Omental fat pad (tissue), 4 donors: ENCODE data around the gene TREM2. TPM values are rescaled to one million over a fixed set of nuclear protein-coding genes. Genes with fewer than 3 reads are reported as not detected.

Experiments used
- ATAC-seq: fragments of 150-250 bp; one replicate; pipeline ENCODE4 v1.9.1; 2016; ENCODE audit warnings: mild to moderate bottlenecking, moderate library complexity; ENCODE audit not compliant: low FRiP score
- DNase-seq: peaks from one replicate; pipeline ENCODE4 v3.0.0-alpha.2; 2019; ENCODE audit warnings: low spot score
- CTCF ChIP-seq, 3 donors: fragments of 450-650 bp; IDR thresholded peaks; one replicate each; pipeline ENCODE4 v1.5.1; 2016 to 2017; ENCODE audit warnings: antibody characterized with exemption in 3 of 3, mild to moderate bottlenecking in 3 of 3, moderate library complexity in 2 of 3
- total RNA-seq, 4 donors: library from RNA; depleted of rRNA; stranded (reverse); fragments of >200 nt; gene quantifications; one replicate each; pipeline ENCODE4 v1.1.0, GENCODE V29; 2016

The TREM2 gene
- total RNA-seq, 4 donors from 2014 or later: 3.1 to 119 (median 6.8) TPM; not detected in 1

- ATAC-seq (no peak), DNase-seq (no peak)
- TF ChIP-seq CTCF (IDR thresholded peaks at IDR 0.05): no peak
These were observed 37.5 kb upstream of the TREM2 start for GRCh38 chr6:41200296-41200900.

GRCh38 chr6:41199552-41200246 is 36.8 kb upstream of the TREM2 start:
- ATAC-seq: no peak
- no peak for DNase-seq

GRCh38 chr6:41197234-41197633 is 34.3 kb upstream of the TREM2 start:
- no peak for ATAC-seq
- TF ChIP-seq CTCF (IDR thresholded peaks at IDR 0.05): no peak
- DNase-seq: no peak

More at GRCh38 chr6:41199552-41200246, 36.8 kb upstream of the TREM2 start:
- TF ChIP-seq CTCF (IDR thresholded peaks at IDR 0.05): no peak

GRCh38 chr6:41194386-41194785 is 31.5 kb upstream of the TREM2 start:
- no peak for TF ChIP-seq CTCF (IDR thresholded peaks at IDR 0.05)
- DNase-seq: no peak
- no peak for ATAC-seq

GRCh38 chr6:41193884-41194283 is 31.0 kb upstream of the TREM2 start:
- DNase-seq (no peak), ATAC-seq (no peak)

GRCh38 chr6:41193171-41193734 is 30.3 kb upstream of the TREM2 start:
- DNase-seq: no peak
- ATAC-seq: no peak
- no peak for TF ChIP-seq CTCF (IDR thresholded peaks at IDR 0.05)

More at GRCh38 chr6:41193884-41194283, 31.0 kb upstream of the TREM2 start:
- TF ChIP-seq CTCF (IDR thresholded peaks at IDR 0.05): no peak
